Osteocyte (in vitro differentiated cells): ENCODE data around the gene CHAC1. TPM values are rescaled to one million over a fixed set of nuclear protein-coding genes. Genes with fewer than 3 reads are reported as not detected.

ENCODE experiments used
- DNase-seq: peaks from one replicate; pipeline ENCODE4 v3.0.0; 2021; ENCODE audit warnings: mixed read lengths; ENCODE audit not compliant: unreplicated experiment; ENCODE audit errors: extremely low spot score
- H3K27ac Mint-ChIP-seq: one replicate; pipeline ENCODE4 v1.8.0; 2021; ENCODE audit warnings: mild to moderate bottlenecking, mixed read lengths; ENCODE audit not compliant: unreplicated experiment
- H3K27me3 Mint-ChIP-seq: one replicate; pipeline ENCODE4 v1.8.0; 2021; ENCODE audit warnings: mixed read lengths; ENCODE audit not compliant: unreplicated experiment
- H3K36me3 Mint-ChIP-seq: one replicate; pipeline ENCODE4 v1.8.0; 2021; ENCODE audit warnings: mixed read lengths; ENCODE audit not compliant: unreplicated experiment
- H3K4me1 Mint-ChIP-seq: one replicate; pipeline ENCODE4 v1.8.0; 2021; ENCODE audit warnings: mixed read lengths; ENCODE audit not compliant: unreplicated experiment
- H3K4me3 Mint-ChIP-seq: one replicate; pipeline ENCODE4 v1.8.0; 2021; ENCODE audit warnings: mild to moderate bottlenecking, moderate library complexity, mixed read lengths; ENCODE audit not compliant: unreplicated experiment
- H3K9me3 Mint-ChIP-seq: one replicate; pipeline ENCODE4 v1.8.0; 2021; ENCODE audit warnings: mixed read lengths; ENCODE audit not compliant: unreplicated experiment
- total RNA-seq: library from RNA; stranded (reverse); gene quantifications from 2 replicates; pipeline ENCODE4 v1.2.1, GENCODE V29; 2021
- TF ChIP-seq, protein P1 (sequence below): fragments of 200-600 bp; sonication (generic); IDR thresholded peaks from 2 replicates; pipeline ENCODE4 v1.5.0; 2021; ENCODE audit warnings: antibody characterized with exemption, mild to moderate bottlenecking, moderate library complexity

The CHAC1 gene
- total RNA-seq, 1 donor from 2014 or later, result 33.3 TPM

- DNase-seq, result no peak
- Mint-ChIP-seq H3K27ac (no peak overlapping the region), H3K36me3 (no peaks in the 10 kb centered on the region), H3K9me3 (no peaks in the 10 kb centered on the region), H3K4me3 (no peak overlapping the region), H3K27me3 (peaks cover 46% of the 10 kb centered on the region), H3K4me1 (peaks cover 33% of the 10 kb centered on the region)
- TF ChIP-seq, protein P1, sequence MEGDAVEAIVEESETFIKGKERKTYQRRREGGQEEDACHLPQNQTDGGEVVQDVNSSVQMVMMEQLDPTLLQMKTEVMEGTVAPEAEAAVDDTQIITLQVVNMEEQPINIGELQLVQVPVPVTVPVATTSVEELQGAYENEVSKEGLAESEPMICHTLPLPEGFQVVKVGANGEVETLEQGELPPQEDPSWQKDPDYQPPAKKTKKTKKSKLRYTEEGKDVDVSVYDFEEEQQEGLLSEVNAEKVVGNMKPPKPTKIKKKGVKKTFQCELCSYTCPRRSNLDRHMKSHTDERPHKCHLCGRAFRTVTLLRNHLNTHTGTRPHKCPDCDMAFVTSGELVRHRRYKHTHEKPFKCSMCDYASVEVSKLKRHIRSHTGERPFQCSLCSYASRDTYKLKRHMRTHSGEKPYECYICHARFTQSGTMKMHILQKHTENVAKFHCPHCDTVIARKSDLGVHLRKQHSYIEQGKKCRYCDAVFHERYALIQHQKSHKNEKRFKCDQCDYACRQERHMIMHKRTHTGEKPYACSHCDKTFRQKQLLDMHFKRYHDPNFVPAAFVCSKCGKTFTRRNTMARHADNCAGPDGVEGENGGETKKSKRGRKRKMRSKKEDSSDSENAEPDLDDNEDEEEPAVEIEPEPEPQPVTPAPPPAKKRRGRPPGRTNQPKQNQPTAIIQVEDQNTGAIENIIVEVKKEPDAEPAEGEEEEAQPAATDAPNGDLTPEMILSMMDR, result no peak
Observed at GRCh38 chr15:40931300-40932142, 21.8 kb upstream of the CHAC1 start.

- Mint-ChIP-seq H3K27me3 (peaks cover 40% of the 10 kb centered on the region), H3K27ac (no peak overlapping the region), H3K36me3 (no peaks in the 10 kb centered on the region), H3K4me3 (no peak overlapping the region), H3K9me3 (no peaks in the 10 kb centered on the region), H3K4me1 (peaks cover 31% of the 10 kb centered on the region)
- TF ChIP-seq, protein P1, result no peak
- no peak for DNase-seq
Observed at GRCh38 chr15:40932156-40932555, 21.1 kb upstream of the CHAC1 start.

DNA sequence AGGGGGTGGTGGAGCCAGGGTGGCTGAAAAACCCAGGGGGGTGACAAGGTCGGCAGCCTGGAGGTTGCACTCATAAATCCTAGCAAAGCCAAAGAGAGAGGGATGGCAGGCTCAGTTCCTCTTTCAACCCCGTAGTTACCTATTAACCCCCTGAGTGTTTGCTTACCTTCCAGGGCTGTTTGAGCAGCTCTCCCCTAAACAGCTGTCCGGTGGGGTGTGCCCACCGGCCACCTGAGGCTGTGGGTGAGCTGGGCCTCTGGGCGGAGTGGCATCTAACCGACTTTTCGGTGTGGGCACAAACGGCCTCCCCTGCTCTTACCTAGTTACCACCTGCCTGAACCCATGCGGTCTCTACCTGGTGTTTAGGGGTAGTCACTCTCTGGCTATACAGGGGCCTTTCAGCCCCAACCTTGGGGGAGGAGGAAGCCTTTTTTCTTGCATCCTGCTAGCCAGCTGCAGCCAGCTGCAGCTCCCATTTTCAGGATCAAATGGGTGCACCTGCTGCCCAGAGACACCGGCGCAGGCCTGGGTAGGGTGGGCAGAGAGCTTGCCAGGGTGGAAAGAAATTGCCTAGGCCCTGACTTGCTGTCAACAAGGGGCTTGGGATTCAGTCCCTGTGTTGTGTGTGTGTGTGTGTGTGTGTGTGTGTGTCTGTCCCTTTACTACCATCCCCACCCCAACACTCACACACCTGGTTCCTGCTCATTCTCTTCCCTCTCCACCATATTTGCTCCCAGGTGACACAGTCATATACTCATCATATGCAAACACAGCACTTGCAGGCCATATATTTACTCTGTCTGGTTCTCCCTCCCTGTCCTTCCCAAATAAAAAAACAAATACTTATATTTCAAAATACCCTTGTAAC, 20.4 kb upstream of the CHAC1 start:
- DNase-seq, result no peak
- Mint-ChIP-seq H3K4me3 (no peak overlapping the region), H3K36me3 (no peaks in the 10 kb centered on the region), H3K9me3 (no peaks in the 10 kb centered on the region), H3K27ac (no peak overlapping the region), H3K27me3 (peaks cover 38% of the 10 kb centered on the region), H3K4me1 (peaks cover 32% of the 10 kb centered on the region)
- TF ChIP-seq, protein P1, result no peak

- H3K36me3 Mint-ChIP-seq, result no peaks in the 10 kb centered on the region
Observed at GRCh38 chr15:40933517-40933902, 19.8 kb upstream of the CHAC1 start.

More at GRCh38 chr15:40933517-40933902, 19.8 kb upstream of the CHAC1 start:
- no peaks in the 10 kb centered on the region for H3K9me3 Mint-ChIP-seq
- no peak overlapping the region for H3K27ac Mint-ChIP-seq
- DNase-seq, result no peak
- H3K4me3 Mint-ChIP-seq, result no peak overlapping the region
- H3K4me1 Mint-ChIP-seq, result peaks cover 29% of the 10 kb centered on the region
- H3K27me3 Mint-ChIP-seq, result peaks cover 34% of the 10 kb centered on the region
- TF ChIP-seq, protein P1, result no peak
